Measurements from ENCODE around the gene ADGRF3. TPM values are rescaled to one million over a fixed set of nuclear protein-coding genes. Genes with fewer than 3 reads are reported as not detected.
"Not testable (repeated sequence)": the region's sequence is repeated elsewhere in the genome, so short reads cannot be mapped to it uniquely, and the experiment has no call there.

Gene ADGRF3
- total RNA-seq, 1 experiment from 2014 or later, result not detected

GRCh38 chr2:26352892-26353291 is 6.3 kb upstream of the ADGRF3 start:
- DNase-seq (ENCODE audit: low read depth), result peak; percentile 70

- no peak for DNase-seq (ENCODE audit: low read depth)
These were observed 4.9 kb upstream of the ADGRF3 start for GRCh38 chr2:26351375-26352090.

GRCh38 chr2:26349690-26350089 is 3.1 kb upstream of the ADGRF3 start:
- DNase-seq (ENCODE audit: low read depth), result no peak

GRCh38 chr2:26347286-26347865 is 787 bp upstream of the ADGRF3 start:
- DNase-seq (ENCODE audit: low read depth), result no peak

- DNase-seq (ENCODE audit: low read depth), result peak; percentile 98
These were observed 790 bp downstream of the ADGRF3 start, which contains the start of gene SELENOI for GRCh38 chr2:26345545-26346453. Gene SELENOI, plus strand, starts transcription at chr2:26346143. Its CDS starts 90 bp downstream, at chr2:26346233.

GRCh38 chr2:26345283-26345544 is 1.4 kb downstream of the ADGRF3 start:
- no peak for DNase-seq (ENCODE audit: low read depth)

GRCh38 chr2:26344581-26345282 is 1.9 kb downstream of the ADGRF3 start:
- peak; percentile 53 for DNase-seq (ENCODE audit: low read depth)

GRCh38 chr2:26340831-26341230 is 5.8 kb downstream of the ADGRF3 start:
- DNase-seq (ENCODE audit: low read depth), result no peak

- no peak for DNase-seq (ENCODE audit: low read depth)
These were observed 9.3 kb downstream of the ADGRF3 start for GRCh38 chr2:26337298-26337697.

- no peak for DNase-seq (ENCODE audit: low read depth)
These were observed 9.9 kb downstream of the ADGRF3 start for GRCh38 chr2:26336719-26337118.

- no peak for DNase-seq (ENCODE audit: low read depth)
These were observed 11.4 kb downstream of the ADGRF3 start for GRCh38 chr2:26335231-26335630.

GRCh38 chr2:26333293-26333692 is 13.3 kb downstream of the ADGRF3 start:
- DNase-seq (ENCODE audit: low read depth), result no peak

GRCh38 chr2:26331321-26331720 is 15.3 kb downstream of the ADGRF3 start:
- DNase-seq (ENCODE audit: low read depth), result not testable (repeated sequence)

GRCh38 chr2:26330604-26331003 is 16.0 kb downstream of the ADGRF3 start:
- DNase-seq (ENCODE audit: low read depth), result no peak

GRCh38 chr2:26330114-26330549 is 16.5 kb downstream of the ADGRF3 start:
- peak; percentile 83 for DNase-seq (ENCODE audit: low read depth)

- DNase-seq (ENCODE audit: low read depth), result not testable (repeated sequence)
These were observed 17.5 kb downstream of the ADGRF3 start for GRCh38 chr2:26329083-26329482.

- DNase-seq (ENCODE audit: low read depth), result no peak
These were observed 19.0 kb downstream of the ADGRF3 start for GRCh38 chr2:26327291-26328272.

GRCh38 chr2:26326514-26326913 is 20.1 kb downstream of the ADGRF3 start:
- DNase-seq (ENCODE audit: low read depth), result peak; percentile 18

GRCh38 chr2:26325851-26326250 is 20.7 kb downstream of the ADGRF3 start:
- DNase-seq (ENCODE audit: low read depth), result peak; percentile 52

GRCh38 chr2:26324903-26325302 is 21.7 kb downstream of the ADGRF3 start:
- DNase-seq (ENCODE audit: low read depth), result no peak
